ENCODE data around the gene CDK5RAP2.

The CDK5RAP2 gene

DNA sequence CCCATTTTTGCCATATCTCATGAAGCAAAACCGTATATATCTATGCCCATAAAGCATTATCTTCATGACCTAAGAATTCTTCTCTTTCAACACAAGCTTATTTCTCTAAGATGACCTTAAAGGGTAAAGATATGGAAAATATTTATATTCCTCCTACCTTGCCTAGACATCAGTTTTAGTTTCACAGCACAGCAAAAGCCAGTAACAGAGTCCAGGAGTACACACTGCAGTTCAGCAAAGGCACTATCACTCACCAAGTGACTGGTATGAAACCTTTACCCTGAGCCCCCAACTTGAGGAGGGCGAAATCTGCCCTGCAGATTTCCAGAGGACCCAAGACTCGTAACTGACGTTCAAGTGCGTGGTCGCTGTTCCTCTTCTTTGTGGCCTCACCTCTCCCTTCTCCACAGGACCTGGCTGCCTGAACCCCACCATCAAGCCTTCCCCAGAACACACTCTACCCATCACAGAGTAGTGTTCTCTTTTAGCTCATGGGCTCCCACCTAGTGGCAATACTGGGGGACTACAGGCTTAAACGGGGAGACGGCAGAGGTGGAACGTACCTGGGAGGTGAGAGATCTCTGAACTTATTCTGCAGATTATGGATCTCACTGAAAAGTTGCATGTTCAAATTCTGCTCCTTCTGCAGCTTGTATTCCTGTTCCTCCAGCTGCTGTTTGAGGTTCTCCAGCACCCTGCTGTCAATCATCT lies 141.0 kb downstream of the CDK5RAP2 start:
- Histone ChIP-seq H3K27me3 (ENCODE audit: insufficient read depth, poor library complexity, severe bottlenecking) (no peaks in the 10 kb centered on the region), H3K4me3 (replicated peaks; ENCODE audit: insufficient read depth, low read length) (no peak overlapping the region), H3K27ac (replicated peaks) (peak overlapping the region; percentile 5)
- peak in 1 of 2 experiments; percentile 12 for DNase-seq (ENCODE audit: low read depth in 1 of 2, low spot score in 1 of 2)
- TF ChIP-seq GABPA (IDR thresholded peaks at IDR 0.05; ENCODE audit: low read depth) (no peak), CTCF (IDR thresholded peaks at IDR 0.05; ENCODE audit: insufficient read depth, low read length) (peak; percentile 24)

DNA sequence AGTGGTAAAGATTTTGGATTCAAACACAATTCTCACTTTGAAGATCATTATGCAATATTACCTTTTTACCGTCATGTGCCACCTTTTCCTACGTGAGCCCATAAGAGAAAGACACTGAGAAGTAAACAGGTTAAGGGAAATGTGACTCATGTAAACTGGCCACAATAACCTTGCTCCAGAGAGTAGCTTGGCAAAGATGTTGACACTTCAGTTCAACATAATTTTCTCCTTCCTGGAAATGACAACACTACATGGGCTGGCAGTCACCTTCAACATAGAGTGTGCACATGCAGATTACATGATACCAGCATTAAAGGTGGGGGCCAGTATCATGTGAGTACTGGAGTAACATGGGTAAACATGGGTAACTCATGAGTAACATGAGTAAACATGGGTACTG lies 141.9 kb downstream of the CDK5RAP2 start:
- Histone ChIP-seq H3K4me3 (replicated peaks; ENCODE audit: insufficient read depth, low read length) (no peak overlapping the region), H3K27me3 (ENCODE audit: insufficient read depth, poor library complexity, severe bottlenecking) (no peaks in the 10 kb centered on the region), H3K27ac (replicated peaks) (peak overlapping the region; percentile 48)
- TF ChIP-seq REST (IDR thresholded peaks at IDR 0.05; ENCODE audit: insufficient replicate concordance, low read depth) (no peak), SPI1 (IDR thresholded peaks at IDR 0.05; ENCODE audit: borderline replicate concordance, low read depth) (no peak), CTCF (IDR thresholded peaks at IDR 0.05; ENCODE audit: insufficient read depth, low read length) (no peak), POLR2AphosphoS5 (IDR thresholded peaks at IDR 0.05; ENCODE audit: low read depth) (no peak), GABPA (IDR thresholded peaks at IDR 0.05; ENCODE audit: low read depth) (no peak)
- DNase-seq (ENCODE audit: low read depth in 1 of 2, low spot score in 1 of 2) = peak; percentile 49 to 53

DNA sequence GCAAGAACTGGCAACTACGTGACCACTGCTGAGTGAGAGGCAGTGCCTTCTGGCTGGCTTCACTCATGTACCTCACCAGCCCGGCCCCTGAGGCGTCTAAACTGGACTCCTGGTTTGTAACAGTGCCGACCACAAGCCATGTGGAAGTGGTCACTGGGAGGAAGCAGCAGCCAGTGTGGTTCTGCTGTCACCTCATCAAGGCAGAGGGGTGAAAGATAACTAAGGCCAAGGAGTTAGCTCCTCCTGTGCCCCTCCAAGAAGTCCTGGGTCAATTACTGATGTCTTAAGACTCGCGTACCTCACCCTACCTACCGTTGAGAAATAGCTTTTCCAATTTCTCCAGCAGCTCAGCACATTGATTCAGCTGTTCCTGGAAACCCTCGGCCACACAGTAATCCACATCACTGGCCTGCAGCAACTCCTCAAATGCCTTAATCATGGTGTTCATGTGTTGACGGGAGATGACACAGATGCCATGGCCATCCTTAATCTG lies 142.9 kb downstream of the CDK5RAP2 start:
- Histone ChIP-seq H3K27ac (replicated peaks) (peak overlapping the region; percentile 48), H3K27me3 (ENCODE audit: insufficient read depth, poor library complexity, severe bottlenecking) (no peaks in the 10 kb centered on the region), H3K4me3 (replicated peaks; ENCODE audit: insufficient read depth, low read length) (no peak overlapping the region)
- peak; percentile 65; the same call in 1 of the 2 replicates for TF ChIP-seq SPI1 (IDR thresholded peaks at IDR 0.05; ENCODE audit: borderline replicate concordance, low read depth)
- TF ChIP-seq POLR2AphosphoS5 (IDR thresholded peaks at IDR 0.05; ENCODE audit: low read depth) = 0 out of 2 replicates have a peak, but pooled peaks have one; percentile 41
- no peak for TF ChIP-seq CTCF (IDR thresholded peaks at IDR 0.05; ENCODE audit: insufficient read depth, low read length)
- TF ChIP-seq GABPA (IDR thresholded peaks at IDR 0.05; ENCODE audit: low read depth) = no peak
- TF ChIP-seq REST (IDR thresholded peaks at IDR 0.05; ENCODE audit: insufficient replicate concordance, low read depth) = no peak
- DNase-seq (ENCODE audit: low read depth in 1 of 2, low spot score in 1 of 2) = peak; percentile 35 to 84
